ENCODE results near the gene GRHPR.

Gene GRHPR

DNA sequence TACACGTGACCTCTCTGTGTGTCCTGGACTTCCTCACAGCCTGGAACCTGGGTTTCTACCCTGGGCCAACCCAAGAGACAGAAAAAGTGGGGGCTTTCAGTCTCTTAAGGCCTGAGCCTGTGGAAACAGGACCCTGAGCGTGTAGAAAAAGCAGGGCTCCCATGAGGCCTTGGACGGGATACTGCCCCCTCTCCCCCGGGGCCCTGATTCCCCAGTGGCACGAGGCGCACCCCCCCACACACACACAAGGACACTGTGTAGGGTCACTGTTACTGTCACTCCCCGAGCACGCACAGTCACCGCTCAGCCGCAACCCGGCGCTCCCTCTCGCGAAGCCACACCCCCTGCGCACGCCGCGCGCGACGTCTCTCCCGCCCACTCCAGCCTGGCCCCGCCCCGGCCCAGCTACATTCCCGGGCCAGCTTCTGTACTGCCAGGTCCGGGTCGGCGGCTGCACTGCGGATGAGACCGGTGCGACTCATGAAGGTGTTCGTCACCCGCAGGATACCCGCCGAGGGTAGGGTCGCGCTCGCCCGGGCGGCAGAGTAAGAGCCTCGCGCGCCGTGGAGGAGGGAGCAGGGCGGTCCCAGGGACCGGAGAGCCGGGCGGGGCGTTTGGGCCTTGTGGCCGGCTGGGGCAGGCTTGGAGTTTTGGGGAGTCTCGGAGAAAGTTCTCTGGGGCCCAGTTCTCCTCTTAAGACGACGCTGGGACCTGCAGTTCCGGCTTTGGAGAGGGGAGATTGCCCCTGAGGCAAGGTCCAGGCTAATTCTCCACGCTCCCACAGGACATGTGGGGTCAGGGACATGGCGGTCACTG is at the start of gene GRHPR:
Gene GRHPR (plus strand): TSS at position 408 of the 816 bp plus-strand sequence. CDS start 55 bp downstream, at position 463.
- peak; percentile 91 for DNase-seq
- in situ Hi-C loops (cut with MboI; ENCODE audit: low pct_unique_long_range_greater_than_20kb, low sequenced_read_pairs) = no loop called here

DNA sequence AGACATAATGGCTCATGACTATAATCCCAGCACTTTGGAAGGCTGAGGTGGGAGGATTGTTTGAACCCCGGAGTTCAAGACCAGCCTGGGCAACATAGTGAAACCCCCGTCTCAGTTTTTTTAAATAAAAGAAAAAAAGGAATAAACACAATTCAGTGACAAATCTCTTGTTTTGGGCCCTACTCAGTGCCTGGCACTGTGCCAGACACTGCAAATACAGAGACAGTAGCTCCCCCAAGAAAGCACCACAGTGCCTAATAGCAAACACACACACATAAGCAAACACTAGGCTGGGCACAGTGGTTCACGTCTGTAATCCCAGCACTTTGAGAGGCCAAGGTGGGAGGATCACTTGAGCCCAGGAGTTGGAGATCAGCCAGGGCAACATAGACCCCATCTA is 49.7 kb upstream of the GRHPR start:
- in situ Hi-C loops (cut with MboI; ENCODE audit: low pct_unique_long_range_greater_than_20kb, low sequenced_read_pairs) = no loop called here
- no peak for DNase-seq

DNA sequence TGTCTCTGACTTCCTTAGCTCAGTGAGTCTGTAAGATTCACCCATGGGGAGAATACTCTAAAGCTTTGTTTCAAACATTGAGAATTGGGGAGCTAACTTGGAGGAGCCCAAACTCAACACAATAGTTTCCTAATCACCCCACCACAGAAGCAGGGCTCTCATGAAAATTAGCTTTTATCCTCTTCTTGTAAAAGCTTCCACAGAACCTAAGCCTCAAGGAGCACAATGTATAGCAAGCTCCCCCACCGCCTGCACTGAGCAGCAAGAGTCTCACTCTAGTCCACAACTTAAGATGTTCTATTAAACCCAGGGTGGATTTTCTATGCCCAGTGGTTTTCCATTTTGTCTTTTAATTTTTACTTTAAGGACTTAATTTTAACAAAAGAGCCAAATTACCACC is 48.9 kb upstream of the GRHPR start:
- in situ Hi-C loops (cut with MboI; ENCODE audit: low pct_unique_long_range_greater_than_20kb, low sequenced_read_pairs) = no loop called here

GRCh38 chr9:37374892-37375291 is 47.6 kb upstream of the GRHPR start:
- DNase-seq = no peak
- in situ Hi-C loops (cut with MboI; ENCODE audit: low pct_unique_long_range_greater_than_20kb, low sequenced_read_pairs) = loop anchor here (25.0 kb wide), 1 partner anchor 538 kb away; no protein-coding TSS in a partner anchor

More for the DNA sequence above, 48.9 kb upstream of the GRHPR start:
- DNase-seq = no peak

DNA sequence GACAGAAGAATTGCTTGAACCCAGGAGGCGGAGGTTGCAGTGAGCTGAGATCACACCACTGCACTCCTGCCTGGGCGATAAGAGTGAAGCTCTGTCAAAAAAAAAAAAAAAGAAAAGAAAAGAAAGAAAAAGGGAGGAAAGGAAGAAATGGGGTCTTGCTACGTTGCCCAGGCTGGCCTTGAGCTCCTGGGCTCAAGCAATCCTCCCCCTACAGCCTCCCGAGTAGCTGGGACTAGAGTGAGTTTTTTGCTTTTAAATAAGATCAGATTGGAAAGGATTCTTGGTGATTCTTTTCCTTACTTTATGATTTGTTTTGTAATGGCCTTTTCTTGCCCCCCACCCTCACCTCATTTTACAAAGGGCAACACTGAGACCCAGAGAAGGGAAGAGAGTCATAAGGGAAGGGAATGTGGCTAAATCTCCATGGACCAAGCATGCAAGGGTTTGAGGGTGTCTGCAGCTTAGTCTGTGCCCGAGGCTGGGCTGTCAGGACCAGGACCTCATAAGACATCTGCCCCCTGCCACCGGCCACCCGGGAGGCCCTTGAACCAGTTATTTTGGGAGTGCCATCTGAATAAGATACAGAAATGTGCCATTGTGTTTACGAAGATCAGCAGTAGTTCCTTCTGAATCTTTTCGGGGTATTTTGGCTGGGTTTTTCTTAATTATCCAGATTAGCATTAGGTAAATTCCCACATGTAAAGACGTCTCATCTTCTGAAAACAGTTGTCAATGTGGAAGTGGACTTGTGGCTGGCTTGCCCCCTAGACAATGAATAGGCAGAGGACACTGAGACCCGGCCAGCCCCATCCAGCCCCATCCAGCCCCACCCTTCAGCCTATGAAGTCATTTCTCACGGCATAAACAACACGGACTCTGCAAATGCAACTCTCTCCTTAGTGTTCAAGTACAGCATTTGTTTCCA is 44.5 kb upstream of the GRHPR start:
- in situ Hi-C loops (cut with MboI; ENCODE audit: low pct_unique_long_range_greater_than_20kb, low sequenced_read_pairs) = loop anchor here (25.0 kb wide), 1 partner anchor 541 kb away; no protein-coding TSS in a partner anchor
- DNase-seq = no peak

DNA sequence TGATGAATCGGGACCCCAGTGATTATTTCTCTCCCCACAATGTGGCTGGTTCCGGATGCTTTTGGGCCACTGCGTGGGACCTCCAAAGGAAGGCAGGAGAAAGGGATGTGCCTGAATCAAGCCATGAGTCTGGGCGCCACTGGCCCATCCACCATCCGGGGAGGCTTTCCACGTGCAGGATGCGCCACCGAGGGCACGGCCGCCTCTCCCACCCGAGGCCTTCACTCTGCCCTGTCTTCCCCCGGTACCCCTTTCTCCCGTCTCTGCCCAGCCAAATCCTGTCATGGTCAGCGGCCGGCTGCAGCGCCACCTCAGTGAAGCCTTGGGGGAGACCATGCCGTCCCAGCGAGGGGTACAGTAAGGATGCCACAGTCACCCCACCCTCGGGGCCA is 43.9 kb upstream of the GRHPR start:
- in situ Hi-C loops (cut with MboI; ENCODE audit: low pct_unique_long_range_greater_than_20kb, low sequenced_read_pairs) = loop anchor here (25.0 kb wide), 1 partner anchor 541 kb away; no protein-coding TSS in a partner anchor
- DNase-seq = no peak

DNA sequence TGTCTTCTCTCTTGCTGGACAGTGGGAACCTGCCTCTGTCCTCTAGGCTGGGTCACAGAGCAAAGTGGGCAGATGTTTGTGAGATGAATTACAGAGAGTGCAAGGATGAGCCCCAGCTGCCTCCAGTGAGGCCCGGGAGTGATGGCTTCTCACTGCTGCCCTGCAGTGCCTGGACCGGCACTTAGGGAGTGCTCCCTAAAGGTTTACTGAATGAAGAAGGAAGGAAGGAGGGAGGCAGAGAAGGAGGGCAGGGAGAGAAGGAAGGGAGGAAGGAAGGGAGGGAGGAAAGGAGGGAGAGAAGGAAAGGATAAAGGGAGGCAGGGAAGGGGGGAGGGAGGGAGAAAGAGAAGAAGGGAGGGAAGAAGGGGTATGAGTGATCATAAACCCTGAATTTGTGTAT is 42.7 kb upstream of the GRHPR start:
- in situ Hi-C loops (cut with MboI; ENCODE audit: low pct_unique_long_range_greater_than_20kb, low sequenced_read_pairs) = loop anchor here (25.0 kb wide), 1 partner anchor 543 kb away; no protein-coding TSS in a partner anchor
- DNase-seq = no peak

DNA sequence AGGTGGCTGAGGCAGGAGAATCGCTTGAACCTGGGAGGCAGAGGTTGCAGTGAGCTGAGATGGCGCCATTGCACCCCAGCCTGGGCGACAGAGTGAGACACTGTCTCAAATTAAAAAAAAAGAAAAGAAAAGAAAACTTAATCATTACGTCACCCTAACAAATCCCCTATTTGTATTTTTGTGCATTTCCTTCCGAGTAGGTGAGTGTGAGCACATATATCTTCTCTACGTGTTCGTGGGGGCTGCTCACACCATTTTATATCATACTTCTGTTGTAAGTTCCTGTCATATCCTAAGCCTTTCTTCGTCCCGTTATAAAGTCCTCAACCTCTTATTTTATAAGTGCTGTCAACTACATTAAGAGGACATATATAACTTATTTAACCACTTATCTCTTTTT is 41.9 kb upstream of the GRHPR start:
- DNase-seq = no peak
- in situ Hi-C loops (cut with MboI; ENCODE audit: low pct_unique_long_range_greater_than_20kb, low sequenced_read_pairs) = loop anchor here (25.0 kb wide), 1 partner anchor 543 kb away; no protein-coding TSS in a partner anchor

DNA sequence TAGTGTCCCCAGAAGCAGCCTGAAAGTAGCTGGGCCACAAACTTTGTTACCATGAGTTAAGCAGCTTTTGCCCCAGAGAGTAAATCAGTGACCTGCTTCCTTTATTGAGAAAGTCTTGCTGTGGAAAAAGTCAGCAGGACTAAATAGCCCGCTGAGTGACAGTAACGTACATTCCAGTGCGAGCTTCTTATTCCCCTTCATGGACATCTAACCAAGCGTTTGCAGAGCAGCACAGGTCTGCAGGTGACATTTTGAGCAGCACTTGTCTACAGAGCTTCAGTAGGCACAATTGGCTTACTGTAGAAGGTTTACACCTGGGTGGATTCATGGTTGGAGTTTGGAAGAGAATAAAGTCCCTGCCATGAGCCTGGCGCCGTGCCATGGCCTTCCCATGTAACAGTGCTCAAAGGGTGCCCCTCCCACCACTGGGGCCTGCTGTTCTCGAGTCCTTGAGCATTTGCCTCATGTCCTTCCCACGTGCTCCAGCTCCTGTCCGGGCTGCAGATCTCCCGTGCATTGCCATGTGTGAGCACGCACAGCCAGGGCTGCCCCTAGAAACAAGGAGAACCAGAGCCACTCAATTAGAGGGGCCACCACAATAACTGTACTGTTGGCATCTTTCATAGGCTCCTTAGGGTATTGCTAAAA is 41.3 kb upstream of the GRHPR start:
- DNase-seq = no peak
- in situ Hi-C loops (cut with MboI; ENCODE audit: low pct_unique_long_range_greater_than_20kb, low sequenced_read_pairs) = loop anchor here (25.0 kb wide), 1 partner anchor 544 kb away; no protein-coding TSS in a partner anchor

- in situ Hi-C loops (cut with MboI; ENCODE audit: low pct_unique_long_range_greater_than_20kb, low sequenced_read_pairs) = loop anchor here (25.0 kb wide), 1 partner anchor 545 kb away; no protein-coding TSS in a partner anchor
- no peak for DNase-seq
Observed at GRCh38 chr9:37382161-37382981, 40.1 kb upstream of the GRHPR start.

DNA sequence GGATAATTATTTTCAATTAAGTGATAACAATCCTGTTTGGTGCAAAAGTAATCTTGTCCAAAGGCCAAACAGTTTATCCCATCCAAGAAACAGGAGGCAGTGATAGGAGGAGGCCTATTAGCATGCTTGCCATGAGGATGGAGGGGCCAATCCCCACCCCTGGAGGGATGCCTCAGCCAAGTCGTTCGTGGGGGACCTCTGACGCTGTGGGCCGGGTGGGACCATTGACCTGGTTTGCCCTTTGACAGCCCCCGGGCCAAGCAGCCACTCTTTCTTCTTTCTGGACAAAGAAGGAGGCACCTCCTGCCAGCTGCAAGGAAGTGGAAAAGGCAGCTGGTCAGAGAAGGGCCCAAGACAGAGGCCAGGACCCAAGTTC is 39.5 kb upstream of the GRHPR start:
- no peak for DNase-seq
- in situ Hi-C loops (cut with MboI; ENCODE audit: low pct_unique_long_range_greater_than_20kb, low sequenced_read_pairs) = loop anchor here (25.0 kb wide), 1 partner anchor 546 kb away; no protein-coding TSS in a partner anchor

GRCh38 chr9:37383393-37383792 is 39.1 kb upstream of the GRHPR start:
- in situ Hi-C loops (cut with MboI; ENCODE audit: low pct_unique_long_range_greater_than_20kb, low sequenced_read_pairs) = loop anchor here (25.0 kb wide), 1 partner anchor 546 kb away; no protein-coding TSS in a partner anchor
- no peak for DNase-seq

DNA sequence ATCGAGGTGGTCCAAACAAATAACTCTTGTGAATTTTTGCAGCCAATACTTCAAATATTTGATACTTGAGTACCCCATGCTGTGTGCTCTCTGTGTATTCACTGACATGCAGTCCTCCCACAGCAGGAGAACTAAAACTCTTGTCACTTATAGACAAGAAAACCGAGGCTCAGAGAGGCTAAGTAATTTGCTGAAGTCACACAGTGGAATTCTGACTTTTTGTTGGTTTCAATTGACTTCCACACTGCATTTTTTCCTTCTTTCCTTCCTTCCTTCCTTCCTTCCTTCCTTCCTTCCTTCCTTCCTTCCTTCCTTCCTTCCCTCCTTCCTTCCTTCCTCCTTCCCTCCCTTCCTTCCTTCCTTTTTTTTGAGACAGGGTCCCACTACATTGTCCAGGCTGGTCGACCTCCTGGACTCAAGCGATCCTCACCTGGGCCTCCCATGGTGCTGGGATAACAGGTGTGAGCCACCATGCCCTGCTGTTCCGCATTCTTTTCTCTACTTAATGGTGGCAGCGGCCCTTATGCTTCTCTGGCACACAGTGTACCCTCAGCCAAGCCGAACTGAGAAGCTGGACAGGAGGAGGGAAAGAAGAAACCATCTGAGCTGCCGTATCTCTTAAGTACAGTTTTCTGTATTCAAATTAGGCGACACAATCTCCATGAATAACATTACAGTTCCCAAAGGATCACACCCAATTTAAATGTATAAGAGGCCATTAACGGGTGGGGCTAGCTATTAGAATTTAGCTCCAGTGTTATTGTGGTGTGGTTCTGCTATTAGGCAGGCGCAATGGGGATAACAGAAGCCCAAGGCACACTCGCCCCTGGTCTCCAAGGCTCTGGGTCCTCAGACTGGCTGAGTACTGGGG is 38.4 kb upstream of the GRHPR start:
- in situ Hi-C loops (cut with MboI; ENCODE audit: low pct_unique_long_range_greater_than_20kb, low sequenced_read_pairs) = loop anchor here (25.0 kb wide), 1 partner anchor 547 kb away; no protein-coding TSS in a partner anchor

DNA sequence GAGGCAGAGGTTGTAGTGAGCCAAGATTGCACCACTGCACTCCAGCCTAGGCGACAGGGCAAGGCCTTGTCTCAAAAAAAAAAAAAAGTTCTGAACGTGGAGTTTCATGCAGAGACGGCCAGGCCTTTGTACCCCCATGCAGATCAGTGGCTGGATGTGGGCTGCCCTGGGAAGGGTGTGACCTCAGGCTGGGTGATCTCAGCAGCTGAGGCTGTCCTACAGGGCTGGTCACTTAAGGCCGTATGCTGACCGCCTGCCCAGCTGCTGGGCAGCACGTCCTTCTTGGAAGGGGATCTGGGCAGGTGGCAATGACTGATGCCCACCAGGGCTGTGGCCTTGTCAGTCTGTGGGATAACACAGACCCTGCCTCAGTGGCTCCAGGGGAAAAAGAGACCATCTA is 37.2 kb upstream of the GRHPR start:
- in situ Hi-C loops (cut with MboI; ENCODE audit: low pct_unique_long_range_greater_than_20kb, low sequenced_read_pairs) = loop anchor here (25.0 kb wide), 1 partner anchor 548 kb away; no protein-coding TSS in a partner anchor
- DNase-seq = no peak

More for the DNA sequence above, 38.4 kb upstream of the GRHPR start:
- no peak for DNase-seq

- no peak for DNase-seq
- in situ Hi-C loops (cut with MboI; ENCODE audit: low pct_unique_long_range_greater_than_20kb, low sequenced_read_pairs) = loop anchor here (25.0 kb wide), 1 partner anchor 550 kb away; no protein-coding TSS in a partner anchor
Observed at GRCh38 chr9:37386988-37387387, 35.5 kb upstream of the GRHPR start.

GRCh38 chr9:37390759-37391158 is 31.7 kb upstream of the GRHPR start:
- peak; percentile 35 for DNase-seq
- in situ Hi-C loops (cut with MboI; ENCODE audit: low pct_unique_long_range_greater_than_20kb, low sequenced_read_pairs) = loop anchor here (25.0 kb wide), 1 partner anchor 553 kb away; no protein-coding TSS in a partner anchor

GRCh38 chr9:37392272-37392671 is 30.2 kb upstream of the GRHPR start:
- in situ Hi-C loops (cut with MboI; ENCODE audit: low pct_unique_long_range_greater_than_20kb, low sequenced_read_pairs) = loop anchor here (25.0 kb wide), 1 partner anchor 555 kb away; no protein-coding TSS in a partner anchor
- DNase-seq = no peak
